ENCODE data around the gene RAB43. TPM values are rescaled to one million over a fixed set of nuclear protein-coding genes. Genes with fewer than 3 reads are reported as not detected.
"Not testable (repeated sequence)": the region's sequence is repeated elsewhere in the genome, so short reads cannot be mapped to it uniquely, and the experiment has no call there.

Gene RAB43
- total RNA-seq, 1 donor from 2014 or later, result 72.9 TPM

DNA sequence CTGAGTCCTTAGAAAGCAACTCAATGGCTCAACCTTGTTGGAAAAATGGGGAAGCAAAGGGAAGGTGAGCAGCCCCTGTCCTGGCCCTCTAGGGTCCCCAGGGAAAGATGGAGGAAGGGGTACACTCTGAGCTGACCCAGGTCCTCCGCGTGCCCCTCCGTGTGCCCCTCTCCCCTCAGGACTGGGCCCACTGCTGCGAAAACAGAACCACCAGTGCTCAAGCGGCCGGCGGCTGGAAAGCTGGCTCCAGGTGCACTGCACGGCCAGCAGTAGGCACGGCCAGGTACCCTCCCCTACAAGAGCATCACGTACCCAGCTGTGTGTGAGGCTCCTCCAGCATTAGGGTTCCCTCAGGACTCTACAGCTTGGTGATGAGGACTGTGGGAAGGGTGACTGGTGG lies 26.3 kb downstream of the RAB43 start:
- no peak for DNase-seq (ENCODE audit: low spot score in 2 of 2)
- H3K27me3 ChIP-seq, result no peaks in the 10 kb centered on the region
- intact Hi-C loops (cut with DNase I), result no loop called here
- H3K36me3 ChIP-seq, result peaks cover 28 to 29% of the 10 kb centered on the region in 2 donors
- no peaks in the 10 kb centered on the region for H3K4me1 ChIP-seq
- no peaks in the 10 kb centered on the region for H3K9me3 ChIP-seq
- H3K4me3 ChIP-seq, result no peak overlapping the region
- TF ChIP-seq, protein P1, sequence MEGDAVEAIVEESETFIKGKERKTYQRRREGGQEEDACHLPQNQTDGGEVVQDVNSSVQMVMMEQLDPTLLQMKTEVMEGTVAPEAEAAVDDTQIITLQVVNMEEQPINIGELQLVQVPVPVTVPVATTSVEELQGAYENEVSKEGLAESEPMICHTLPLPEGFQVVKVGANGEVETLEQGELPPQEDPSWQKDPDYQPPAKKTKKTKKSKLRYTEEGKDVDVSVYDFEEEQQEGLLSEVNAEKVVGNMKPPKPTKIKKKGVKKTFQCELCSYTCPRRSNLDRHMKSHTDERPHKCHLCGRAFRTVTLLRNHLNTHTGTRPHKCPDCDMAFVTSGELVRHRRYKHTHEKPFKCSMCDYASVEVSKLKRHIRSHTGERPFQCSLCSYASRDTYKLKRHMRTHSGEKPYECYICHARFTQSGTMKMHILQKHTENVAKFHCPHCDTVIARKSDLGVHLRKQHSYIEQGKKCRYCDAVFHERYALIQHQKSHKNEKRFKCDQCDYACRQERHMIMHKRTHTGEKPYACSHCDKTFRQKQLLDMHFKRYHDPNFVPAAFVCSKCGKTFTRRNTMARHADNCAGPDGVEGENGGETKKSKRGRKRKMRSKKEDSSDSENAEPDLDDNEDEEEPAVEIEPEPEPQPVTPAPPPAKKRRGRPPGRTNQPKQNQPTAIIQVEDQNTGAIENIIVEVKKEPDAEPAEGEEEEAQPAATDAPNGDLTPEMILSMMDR (IDR thresholded peaks at IDR 0.05), result no peak
- H3K27ac ChIP-seq, result no peak overlapping the region

DNA sequence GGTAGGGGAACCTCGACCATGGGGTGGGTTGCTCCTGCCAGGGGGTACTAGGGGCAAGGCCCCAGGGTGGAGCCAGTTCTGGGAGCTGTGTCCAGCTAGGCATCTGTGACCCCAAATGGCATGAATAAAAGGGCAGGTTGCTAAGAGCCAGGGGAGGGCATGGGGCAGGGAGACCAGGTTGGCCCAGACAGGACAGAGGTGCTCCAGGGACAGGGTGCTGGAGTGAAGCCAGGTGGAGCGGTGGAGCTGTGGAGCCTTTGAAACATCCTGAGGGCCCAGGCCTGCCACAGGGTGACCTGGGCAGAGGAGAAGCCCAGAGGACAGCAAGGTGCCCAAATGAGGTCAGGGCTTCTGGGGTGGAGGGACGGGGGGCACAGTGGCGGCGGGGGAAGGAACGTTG lies 33.3 kb downstream of the RAB43 start:
- H3K36me3 ChIP-seq, result peaks cover 10 to 16% of the 10 kb centered on the region in 2 donors
- not testable (repeated sequence) for DNase-seq (ENCODE audit: low spot score in 2 of 2); H3K9me3 ChIP-seq; H3K4me3 ChIP-seq; H3K4me1 ChIP-seq; H3K27me3 ChIP-seq; H3K27ac ChIP-seq
- intact Hi-C loops (cut with DNase I), result loop anchor here (5.0 kb wide), 1 partner anchor 116 kb away; no protein-coding TSS in a partner anchor

DNA sequence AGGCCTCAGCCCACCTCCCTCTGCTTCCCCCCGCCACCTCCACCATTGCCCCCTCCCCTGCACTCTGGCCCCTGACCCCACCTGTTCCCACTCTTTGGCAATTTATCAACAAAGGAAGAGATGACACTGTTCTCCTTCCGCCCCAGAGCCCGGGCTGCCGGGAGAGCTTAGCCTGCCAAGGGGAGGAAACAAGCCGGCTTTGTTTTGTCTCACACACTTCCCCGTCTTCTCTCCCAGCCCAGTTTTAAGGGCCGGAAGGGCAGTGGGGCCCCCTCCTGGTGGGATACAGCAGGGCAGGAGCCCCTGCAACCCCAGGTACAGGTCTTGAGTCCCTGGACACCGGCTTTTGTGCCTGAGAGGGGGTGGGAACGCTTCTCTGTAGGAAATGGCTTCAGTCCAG lies 33.7 kb downstream of the RAB43 start:
- not testable (repeated sequence) for H3K9me3 ChIP-seq; DNase-seq (ENCODE audit: low spot score in 2 of 2); H3K4me3 ChIP-seq; H3K27me3 ChIP-seq; H3K4me1 ChIP-seq
- Histone ChIP-seq H3K27ac (peak overlapping the region; percentile 67 to 69), H3K36me3 (peaks cover 6 to 12% of the 10 kb centered on the region in 2 donors)
- intact Hi-C loops (cut with DNase I), result loop anchor here (2.0 to 5.0 kb wide), 3 partner anchors 35 to 116 kb away; no protein-coding TSS in a partner anchor

DNA sequence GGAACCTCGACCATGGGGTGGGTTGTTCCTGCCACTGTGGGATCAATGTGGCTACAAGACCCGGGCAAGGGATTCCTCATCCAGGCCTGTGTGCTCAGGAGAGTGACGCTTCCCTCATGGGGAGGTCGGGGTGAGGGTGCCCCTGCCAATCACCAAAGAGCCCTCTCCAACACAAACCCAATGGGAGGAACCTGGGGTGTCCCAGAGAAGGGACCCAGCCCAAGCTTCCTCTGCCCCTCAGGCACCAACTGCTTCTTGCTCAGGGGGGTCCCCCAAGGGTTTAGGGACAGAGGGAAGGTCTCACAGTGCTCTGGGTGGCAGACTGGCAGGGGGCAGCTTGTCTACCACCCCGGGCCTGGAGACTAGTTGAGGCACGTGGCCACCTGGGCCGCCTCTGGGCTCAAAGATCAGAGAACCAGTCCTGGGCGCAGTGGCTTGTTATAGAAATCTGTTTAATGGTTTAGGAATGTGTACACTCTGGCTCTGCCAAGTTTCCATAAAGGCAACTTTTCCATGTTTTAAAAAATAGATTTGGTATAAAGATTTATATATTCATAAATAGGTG lies 34.4 kb downstream of the RAB43 start:
- Histone ChIP-seq H3K9me3 (no peaks in the 10 kb centered on the region), H3K36me3 (peaks cover 1 to 8% of the 10 kb centered on the region in 2 donors), H3K4me1 (peaks cover 5 to 9% of the 10 kb centered on the region in 2 donors), H3K27ac (peak overlapping the region; percentile 92 to 93), H3K27me3 (no peaks in the 10 kb centered on the region), H3K4me3 (no peak overlapping the region)
- peak in 1 of 2 donors; percentile 86 for DNase-seq (ENCODE audit: low spot score in 2 of 2)
- intact Hi-C loops (cut with DNase I), result loop anchor here (2.0 to 5.0 kb wide), 3 partner anchors 34 to 115 kb away; no protein-coding TSS in a partner anchor
- TF ChIP-seq, protein P1 (IDR thresholded peaks at IDR 0.05), result no peak

DNA sequence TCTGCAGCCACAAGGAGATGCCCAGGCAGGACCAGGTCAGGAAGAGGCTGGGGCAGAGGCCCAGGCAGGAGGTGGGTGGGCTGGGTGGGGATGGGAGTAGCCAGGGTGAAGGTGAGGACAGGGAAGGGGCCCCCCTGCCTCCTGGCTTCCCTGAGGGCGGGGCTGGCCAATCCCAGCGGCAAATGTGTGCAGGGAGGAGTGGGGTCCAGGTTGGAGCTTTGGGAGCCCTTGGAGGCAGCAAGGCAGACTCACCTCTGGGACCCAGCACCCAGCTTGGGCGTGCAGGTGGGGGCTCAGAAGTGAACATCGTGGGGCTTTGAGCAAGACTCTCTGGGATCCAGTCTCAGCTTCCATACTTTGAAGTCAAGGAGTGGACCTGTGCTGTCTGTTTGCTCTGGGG lies 35.8 kb downstream of the RAB43 start:
- TF ChIP-seq, protein P1 (IDR thresholded peaks at IDR 0.05), result no peak
- no peak for DNase-seq (ENCODE audit: low spot score in 2 of 2)
- intact Hi-C loops (cut with DNase I), result loop anchor here (2.0 to 5.0 kb wide), 3 partner anchors 33 to 114 kb away; no protein-coding TSS in a partner anchor
- Histone ChIP-seq H3K27ac (peak overlapping the region; percentile 7 to 18), H3K36me3 (no peaks in the 10 kb centered on the region), H3K27me3 (no peaks in the 10 kb centered on the region), H3K9me3 (no peaks in the 10 kb centered on the region), H3K4me1 (peaks cover 5 to 9% of the 10 kb centered on the region in 2 donors), H3K4me3 (no peak overlapping the region)

DNA sequence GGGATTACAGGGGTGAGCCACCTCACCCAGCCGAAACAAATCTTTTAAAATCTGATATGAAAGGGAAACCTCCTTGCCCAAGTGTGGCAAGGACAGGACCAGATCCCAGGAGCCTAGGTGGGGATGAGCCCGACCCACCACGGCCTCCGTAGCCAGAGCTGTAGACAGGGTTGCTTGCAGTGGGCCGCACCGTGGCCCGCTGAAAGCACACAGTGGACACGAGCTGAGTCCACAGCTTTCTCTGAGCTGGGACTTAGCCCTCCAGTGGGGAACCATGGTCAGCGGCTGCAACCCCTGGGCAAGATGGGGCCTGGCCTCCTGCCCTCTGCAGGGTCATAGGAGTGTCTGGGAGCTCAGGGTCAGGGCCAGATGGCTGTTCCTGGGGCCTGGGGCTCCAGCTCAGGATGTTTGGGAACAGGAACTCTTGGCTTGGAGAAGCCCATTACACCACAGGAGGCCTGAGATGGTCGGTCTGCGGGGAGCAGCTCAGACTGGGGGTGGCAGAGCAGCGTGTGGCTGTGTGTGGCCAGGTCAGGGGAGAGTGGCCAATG lies 36.4 kb downstream of the RAB43 start:
- H3K27ac ChIP-seq, result no peak overlapping the region
- intact Hi-C loops (cut with DNase I), result loop anchor here (5.0 kb wide), 1 partner anchor 113 kb away; no protein-coding TSS in a partner anchor

More for the DNA sequence above, 36.4 kb downstream of the RAB43 start:
- H3K27me3 ChIP-seq, result no peaks in the 10 kb centered on the region
- no peak overlapping the region for H3K4me3 ChIP-seq
- TF ChIP-seq, protein P1 (IDR thresholded peaks at IDR 0.05), result no peak
- no peaks in the 10 kb centered on the region for H3K36me3 ChIP-seq
- H3K4me1 ChIP-seq, result peaks cover 5 to 9% of the 10 kb centered on the region in 2 donors
- no peaks in the 10 kb centered on the region for H3K9me3 ChIP-seq
- no peak for DNase-seq (ENCODE audit: low spot score in 2 of 2)
